Endothelial cell (in vitro differentiated cells): ENCODE results near the gene ASB5. TPM values are rescaled to one million over a fixed set of nuclear protein-coding genes. Genes with fewer than 3 reads are reported as not detected.

Experiments
- DNase-seq: peaks from one replicate; pipeline ENCODE4 v3.0.0; 2021; ENCODE audit warnings: low spot score
- H3K27ac Mint-ChIP-seq: one replicate; pipeline ENCODE4 v1.8.0; 2021; ENCODE audit warnings: mixed read lengths, inconsistent platforms; ENCODE audit not compliant: unreplicated experiment
- H3K27me3 Mint-ChIP-seq: one replicate; pipeline ENCODE4 v1.8.0; 2021; ENCODE audit warnings: mild to moderate bottlenecking, moderate library complexity, mixed read lengths, inconsistent platforms; ENCODE audit not compliant: unreplicated experiment
- H3K36me3 Mint-ChIP-seq: one replicate; pipeline ENCODE4 v1.8.0; 2021; ENCODE audit warnings: mild to moderate bottlenecking, low read depth, mixed read lengths, inconsistent platforms; ENCODE audit not compliant: unreplicated experiment
- H3K4me1 Mint-ChIP-seq: one replicate; pipeline ENCODE4 v1.8.0; 2021; ENCODE audit warnings: mild to moderate bottlenecking, mixed read lengths, inconsistent platforms; ENCODE audit not compliant: unreplicated experiment
- H3K4me3 Mint-ChIP-seq: one replicate; pipeline ENCODE4 v1.8.0; 2021; ENCODE audit warnings: mild to moderate bottlenecking, mixed read lengths, inconsistent platforms; ENCODE audit not compliant: unreplicated experiment
- H3K9me3 Mint-ChIP-seq: one replicate; pipeline ENCODE4 v1.8.0; 2021; ENCODE audit warnings: mixed read lengths, inconsistent platforms; ENCODE audit not compliant: unreplicated experiment
- total RNA-seq: library from RNA; stranded (reverse); fragmentation: NEBNext Ultra II Directional; extraction: Animal tissue kit (Norgen Biotek cat#: 25700); gene quantifications from one replicate; pipeline ENCODE4 v1.2.1, GENCODE V29; 2021; ENCODE audit not compliant: unreplicated experiment
- TF ChIP-seq, protein P1 (sequence below): fragments of 200-600 bp; sonication (generic); IDR thresholded peaks from one replicate; pipeline ENCODE4 v1.5.0; 2021; ENCODE audit warnings: antibody characterized with exemption; ENCODE audit not compliant: unreplicated experiment

Gene ASB5
- total RNA-seq, 1 donor from 2014 or later, result not detected

DNA sequence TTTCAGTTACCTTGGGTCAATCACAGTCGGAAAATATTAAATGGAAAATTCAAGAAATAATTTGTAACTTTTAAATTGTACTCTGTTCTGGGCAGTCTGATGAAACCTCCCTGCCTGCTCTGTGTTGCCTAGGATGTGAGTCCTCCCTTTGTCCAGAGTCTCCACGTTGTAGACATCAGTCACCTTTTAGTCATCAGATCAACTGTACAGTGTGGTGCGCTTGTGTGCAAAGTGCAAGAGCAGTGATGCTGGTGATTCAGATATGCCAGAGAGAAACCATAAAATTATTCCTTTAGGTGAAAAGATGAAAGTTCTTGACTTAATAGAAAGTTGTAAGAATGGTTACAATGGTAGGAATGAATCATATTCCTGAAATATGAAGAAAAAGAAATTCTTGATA is 75.1 kb downstream of the ASB5 start:
- TF ChIP-seq, protein P1, sequence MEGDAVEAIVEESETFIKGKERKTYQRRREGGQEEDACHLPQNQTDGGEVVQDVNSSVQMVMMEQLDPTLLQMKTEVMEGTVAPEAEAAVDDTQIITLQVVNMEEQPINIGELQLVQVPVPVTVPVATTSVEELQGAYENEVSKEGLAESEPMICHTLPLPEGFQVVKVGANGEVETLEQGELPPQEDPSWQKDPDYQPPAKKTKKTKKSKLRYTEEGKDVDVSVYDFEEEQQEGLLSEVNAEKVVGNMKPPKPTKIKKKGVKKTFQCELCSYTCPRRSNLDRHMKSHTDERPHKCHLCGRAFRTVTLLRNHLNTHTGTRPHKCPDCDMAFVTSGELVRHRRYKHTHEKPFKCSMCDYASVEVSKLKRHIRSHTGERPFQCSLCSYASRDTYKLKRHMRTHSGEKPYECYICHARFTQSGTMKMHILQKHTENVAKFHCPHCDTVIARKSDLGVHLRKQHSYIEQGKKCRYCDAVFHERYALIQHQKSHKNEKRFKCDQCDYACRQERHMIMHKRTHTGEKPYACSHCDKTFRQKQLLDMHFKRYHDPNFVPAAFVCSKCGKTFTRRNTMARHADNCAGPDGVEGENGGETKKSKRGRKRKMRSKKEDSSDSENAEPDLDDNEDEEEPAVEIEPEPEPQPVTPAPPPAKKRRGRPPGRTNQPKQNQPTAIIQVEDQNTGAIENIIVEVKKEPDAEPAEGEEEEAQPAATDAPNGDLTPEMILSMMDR, result no peak
- Mint-ChIP-seq H3K9me3 (no peaks in the 10 kb centered on the region), H3K36me3 (no peaks in the 10 kb centered on the region), H3K27me3 (no peaks in the 10 kb centered on the region), H3K4me3 (no peak overlapping the region), H3K27ac (no peak overlapping the region), H3K4me1 (peaks cover 3% of the 10 kb centered on the region)
- DNase-seq, result no peak

DNA sequence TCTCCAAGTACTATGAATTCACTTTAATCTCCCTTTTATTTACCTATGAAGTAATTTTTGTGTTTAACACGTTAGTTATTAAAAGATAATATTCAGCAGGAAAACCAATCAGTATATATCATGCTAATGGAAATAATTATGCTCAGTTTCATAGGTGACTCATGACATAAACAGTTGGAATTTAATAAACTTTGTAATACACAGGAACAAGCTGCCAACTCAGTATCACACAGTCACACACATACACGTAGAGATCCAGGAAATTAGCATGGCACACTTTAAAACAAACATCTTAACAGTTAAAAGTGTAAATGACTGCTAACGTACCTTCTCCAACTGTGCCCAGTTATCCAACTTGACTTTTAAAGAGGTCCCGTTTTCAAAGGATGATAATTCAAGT is 75.9 kb downstream of the ASB5 start:
- no peak for DNase-seq

DNA sequence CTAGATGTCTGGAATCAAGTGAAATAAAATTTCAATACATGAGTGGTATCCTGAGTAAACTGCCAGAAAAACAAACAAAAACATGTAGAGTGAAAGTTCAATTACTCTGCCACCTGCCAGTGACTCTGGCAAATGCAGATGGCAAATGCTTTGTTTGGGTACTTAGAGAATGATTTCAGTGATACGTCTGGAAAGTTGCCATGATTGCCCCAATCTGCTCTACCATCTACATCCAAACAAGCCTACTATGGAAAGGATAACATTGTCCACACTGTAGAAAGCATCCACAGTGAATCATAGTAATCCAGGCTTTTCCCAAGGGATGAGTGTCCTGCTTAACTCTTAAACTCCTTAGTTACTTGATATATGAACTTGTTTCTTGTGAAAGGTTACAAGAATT is 77.0 kb downstream of the ASB5 start:
- Mint-ChIP-seq H3K27ac (no peak overlapping the region), H3K36me3 (no peaks in the 10 kb centered on the region), H3K9me3 (no peaks in the 10 kb centered on the region), H3K4me1 (peaks cover 3% of the 10 kb centered on the region), H3K4me3 (no peak overlapping the region), H3K27me3 (no peaks in the 10 kb centered on the region)
- TF ChIP-seq, protein P1, result no peak
- no peak for DNase-seq

More for the DNA sequence above, 75.9 kb downstream of the ASB5 start:
- H3K27ac Mint-ChIP-seq, result no peak overlapping the region
- peaks cover 3% of the 10 kb centered on the region for H3K4me1 Mint-ChIP-seq
- TF ChIP-seq, protein P1, result no peak
- H3K27me3 Mint-ChIP-seq, result no peaks in the 10 kb centered on the region
- H3K4me3 Mint-ChIP-seq, result no peak overlapping the region
- H3K36me3 Mint-ChIP-seq, result no peaks in the 10 kb centered on the region
- H3K9me3 Mint-ChIP-seq, result no peaks in the 10 kb centered on the region

DNA sequence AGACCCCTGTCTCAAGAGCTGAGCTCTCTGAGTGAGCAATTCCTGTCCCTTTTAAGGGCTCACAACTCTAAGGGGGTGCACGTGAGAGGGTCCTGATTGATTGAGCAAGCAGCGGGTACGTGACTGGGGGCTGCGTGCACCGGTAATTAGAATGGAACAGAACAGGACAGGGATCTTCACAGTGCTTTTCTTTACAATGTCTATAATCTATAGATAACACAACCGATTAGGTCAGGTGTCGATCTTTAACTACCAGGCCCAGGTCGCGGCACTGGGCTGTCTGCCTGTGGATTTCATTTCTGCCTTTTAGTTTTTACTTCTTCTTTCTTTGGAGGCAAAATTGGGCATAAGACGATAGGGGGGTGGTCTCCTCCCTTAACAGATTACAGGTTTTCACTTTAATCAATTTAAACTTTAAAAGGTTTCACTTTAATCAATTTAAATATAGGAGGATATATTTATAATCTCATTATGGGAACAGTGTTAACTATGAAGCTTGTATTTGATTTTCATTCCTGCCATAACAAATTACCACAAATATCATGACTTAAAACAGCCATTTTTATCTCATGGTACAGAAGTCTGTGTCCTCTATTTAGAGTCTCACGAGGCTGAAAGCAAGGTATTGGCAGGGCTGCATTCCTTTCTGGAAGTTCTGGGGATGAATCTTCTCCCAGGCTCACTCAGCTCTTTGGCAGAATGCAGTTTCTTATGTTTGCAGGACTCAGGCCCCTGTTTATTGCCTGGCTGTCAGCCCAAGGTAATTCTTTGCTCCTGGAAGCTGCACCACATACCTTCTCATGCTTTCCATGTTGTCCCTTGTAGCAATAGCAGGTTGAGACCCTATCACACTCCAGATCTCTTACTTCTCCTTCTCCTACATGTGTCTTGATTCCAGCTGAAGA is 78.9 kb downstream of the ASB5 start:
- Mint-ChIP-seq H3K4me3 (no peak overlapping the region), H3K27me3 (no peaks in the 10 kb centered on the region), H3K9me3 (no peaks in the 10 kb centered on the region), H3K36me3 (no peaks in the 10 kb centered on the region), H3K4me1 (peaks cover 2% of the 10 kb centered on the region), H3K27ac (no peak overlapping the region)
- TF ChIP-seq, protein P1, result no peak
- DNase-seq, result no peak

DNA sequence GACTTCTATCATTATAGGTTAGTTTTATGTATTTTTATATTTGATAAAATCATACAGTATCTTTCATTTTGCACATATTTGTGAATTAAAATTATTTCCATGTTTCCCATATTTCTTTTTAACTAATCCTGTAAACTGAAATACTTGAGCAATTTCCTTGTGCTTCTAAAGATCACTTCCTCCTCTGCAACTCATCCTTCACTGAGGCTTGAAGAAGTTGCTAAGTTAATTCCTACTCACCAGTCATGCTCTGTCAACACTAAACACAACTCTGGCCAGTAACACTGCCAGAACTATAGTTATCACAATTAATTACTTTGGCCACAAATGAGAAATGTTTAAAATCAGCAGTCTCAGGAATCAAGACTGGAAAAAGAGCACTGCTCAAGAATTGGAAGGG is 80.4 kb downstream of the ASB5 start:
- Mint-ChIP-seq H3K27ac (no peak overlapping the region), H3K27me3 (no peaks in the 10 kb centered on the region), H3K9me3 (no peaks in the 10 kb centered on the region), H3K36me3 (no peaks in the 10 kb centered on the region), H3K4me1 (no peaks in the 10 kb centered on the region), H3K4me3 (no peak overlapping the region)
- TF ChIP-seq, protein P1, result no peak
- DNase-seq, result no peak
